GM12891 (cell line): ENCODE results near the gene ZIM2.

Experiments used
- POLR2AphosphoS5 ChIP-seq: IDR thresholded peaks from 2 replicates; pipeline ENCODE4 v1.6.1; 2011; ENCODE audit warnings: low read depth, low read length, control low read depth
- SPI1 ChIP-seq: IDR thresholded peaks from 2 replicates; pipeline ENCODE4 v1.6.1; 2011; ENCODE audit warnings: low read depth, low read length, control low read depth
- TAF1 ChIP-seq: IDR thresholded peaks from 2 replicates; pipeline ENCODE4 v1.6.1; 2011; ENCODE audit warnings: low read depth, low read length, control low read depth

GRCh38 chr19:56832352-56832928 lies 8.1 kb downstream of the ZIM2 start:
- TF ChIP-seq TAF1 (no peak), SPI1 (no peak), POLR2AphosphoS5 (no peak)
